Measurements from ENCODE around the gene PLD2.

- no peak for TF ChIP-seq POLR2A (IDR thresholded peaks at IDR 0.05; ENCODE audit: low read depth, low read length)
- no peak for TF ChIP-seq POLR2AphosphoS5 (IDR thresholded peaks at IDR 0.05; ENCODE audit: low read depth, low read length)
- TF ChIP-seq TAF1 (IDR thresholded peaks at IDR 0.05; ENCODE audit: borderline replicate concordance, low read depth, low read length): no peak
Observed at GRCh38 chr17:4764595-4764994, 42.4 kb upstream of the PLD2 start.
